ENCODE results near the gene TTC3.

TTC3 gene

GRCh38 chr21:37060296-37060695 is 12.8 kb upstream of the TTC3 start:
- peak; percentile 91 for DNase-seq

- DNase-seq, result no peak
Measured at GRCh38 chr21:37061926-37062592, 11.0 kb upstream of the TTC3 start.

GRCh38 chr21:37062593-37062935 is 10.5 kb upstream of the TTC3 start:
- no peak for DNase-seq

GRCh38 chr21:37063433-37063832 is 9.6 kb upstream of the TTC3 start:
- DNase-seq, result no peak

GRCh38 chr21:37064841-37065240 is 8.2 kb upstream of the TTC3 start:
- DNase-seq, result no peak

GRCh38 chr21:37065561-37066177 is 7.4 kb upstream of the TTC3 start:
- DNase-seq, result no peak

GRCh38 chr21:37071561-37072273 is 1.3 kb upstream of the TTC3 start:
- peak; percentile 57 for DNase-seq

GRCh38 chr21:37072274-37072987 is 623 bp upstream of the TTC3 start:
- DNase-seq, result peak; percentile 77

- DNase-seq, result no peak
Measured at GRCh38 chr21:37073417-37074196, 553 bp downstream of the TTC3 start.

- DNase-seq, result peak; percentile 38
Measured at GRCh38 chr21:37074197-37074510, 1.1 kb downstream of the TTC3 start.

- DNase-seq, result no peak
Measured at GRCh38 chr21:37074546-37074945, 1.5 kb downstream of the TTC3 start.

- no peak for DNase-seq
Measured at GRCh38 chr21:37075214-37075770, 2.2 kb downstream of the TTC3 start.

- no peak for DNase-seq
Measured at GRCh38 chr21:37076087-37076850, 3.2 kb downstream of the TTC3 start.

- no peak for DNase-seq
Measured at GRCh38 chr21:37077403-37077802, 4.3 kb downstream of the TTC3 start.

- DNase-seq, result no peak
Measured at GRCh38 chr21:37079211-37079824, 6.3 kb downstream of the TTC3 start.

- no peak for DNase-seq
Measured at GRCh38 chr21:37082375-37082774, 9.3 kb downstream of the TTC3 start.

- no peak for DNase-seq
Measured at GRCh38 chr21:37082856-37083528, 9.9 kb downstream of the TTC3 start.

GRCh38 chr21:37085726-37086125 is 12.7 kb downstream of the TTC3 start:
- DNase-seq, result no peak

GRCh38 chr21:37087188-37087587 is 14.1 kb downstream of the TTC3 start:
- DNase-seq, result no peak

- DNase-seq, result no peak
Measured at GRCh38 chr21:37088186-37088735, 15.2 kb downstream of the TTC3 start.

GRCh38 chr21:37093977-37094376 is 20.9 kb downstream of the TTC3 start:
- DNase-seq, result no peak

Data from NCI-H524 treated with DMSO at 0.1 percent for 48 hours (cell line).